NT2/D1 (cell line): ENCODE measurements around the gene NDUFS6.

Source experiments
- SUZ12 ChIP-seq: IDR thresholded peaks from 2 replicates; pipeline ENCODE4 v1.6.1; 2011; ENCODE audit not compliant: insufficient read length, insufficient read depth; ENCODE audit errors: extremely low read depth
- YY1 ChIP-seq: IDR thresholded peaks from 2 replicates; pipeline ENCODE4 v1.6.1; 2011; ENCODE audit not compliant: insufficient read length, insufficient read depth

DNA sequence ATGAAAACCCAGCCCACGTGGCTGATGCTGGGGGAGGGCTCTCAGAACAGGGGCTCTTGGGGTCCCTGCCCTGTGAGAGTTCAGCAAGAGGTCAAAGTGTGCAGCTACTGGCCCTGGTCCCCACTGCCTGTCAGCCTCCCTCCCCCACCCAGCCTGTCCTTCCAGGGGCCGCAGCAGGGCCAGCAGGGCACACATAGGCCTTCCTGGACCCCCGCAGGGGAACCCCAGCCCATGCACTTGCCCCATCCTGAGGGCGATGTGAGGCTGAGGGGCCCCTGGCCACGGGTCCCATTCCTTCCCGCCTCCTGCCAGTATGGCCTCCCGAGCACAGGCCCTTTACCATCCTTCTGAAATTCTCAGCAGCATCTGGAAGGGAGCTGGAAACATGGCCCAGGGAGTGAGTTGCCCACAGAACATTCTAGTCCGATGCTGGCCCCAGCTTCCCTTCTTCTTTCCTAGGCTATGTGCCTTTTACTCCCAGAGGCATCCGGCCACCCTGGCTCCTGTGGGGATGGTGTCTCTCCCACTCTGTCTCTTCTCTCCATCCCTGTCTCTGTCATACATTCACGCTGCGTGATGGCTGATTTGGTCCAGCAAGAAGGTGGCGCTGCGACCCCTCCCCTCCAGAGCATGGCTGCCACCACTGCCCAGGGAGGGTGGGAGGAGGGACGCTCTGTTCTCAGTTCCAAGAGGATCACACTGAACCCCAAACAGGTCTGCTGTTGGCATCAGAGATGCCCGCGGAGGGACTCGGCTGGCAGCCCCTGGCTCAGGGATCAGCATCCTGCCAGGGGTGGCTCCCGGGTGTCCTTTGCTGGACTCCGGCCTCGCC is 21.2 kb upstream of the NDUFS6 start:
- TF ChIP-seq SUZ12, result no peak
- no peak for TF ChIP-seq YY1
